Stimulated activated CD4-positive, alpha-beta T cell treated with anti-CD3 and anti-CD28 coated beads, Interleukin-1b, Interleukin-23, amount 100 ng/mL, for 4 hours (primary cell): ENCODE results near the gene PCDH9.

ENCODE experiments used
- DNase-seq, 2 donors: peaks; one replicate each; pipeline ENCODE4 v3.0.0-alpha.2; 2020; ENCODE audit warnings: low read depth in 2 of 2

The PCDH9 gene

DNA sequence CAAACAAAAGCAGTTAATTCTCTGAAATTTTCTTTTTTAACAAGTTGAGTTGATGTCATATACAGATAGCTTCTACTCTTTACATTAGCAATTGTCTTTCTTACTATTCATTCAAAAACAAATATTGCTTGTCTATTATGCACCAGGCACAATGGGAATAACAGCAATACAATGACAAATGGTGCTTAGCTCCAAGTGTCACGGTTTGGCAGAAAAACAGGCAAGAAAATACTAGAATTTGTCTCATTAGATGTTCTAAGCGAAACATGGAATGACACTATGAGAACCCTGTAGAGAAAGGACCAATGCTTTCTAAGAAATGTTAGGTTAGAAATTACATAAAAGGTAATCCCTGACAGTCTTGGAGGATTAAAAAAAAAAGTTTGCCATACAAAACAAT, 187.6 kb downstream of the PCDH9 start:
- no peak for DNase-seq

DNA sequence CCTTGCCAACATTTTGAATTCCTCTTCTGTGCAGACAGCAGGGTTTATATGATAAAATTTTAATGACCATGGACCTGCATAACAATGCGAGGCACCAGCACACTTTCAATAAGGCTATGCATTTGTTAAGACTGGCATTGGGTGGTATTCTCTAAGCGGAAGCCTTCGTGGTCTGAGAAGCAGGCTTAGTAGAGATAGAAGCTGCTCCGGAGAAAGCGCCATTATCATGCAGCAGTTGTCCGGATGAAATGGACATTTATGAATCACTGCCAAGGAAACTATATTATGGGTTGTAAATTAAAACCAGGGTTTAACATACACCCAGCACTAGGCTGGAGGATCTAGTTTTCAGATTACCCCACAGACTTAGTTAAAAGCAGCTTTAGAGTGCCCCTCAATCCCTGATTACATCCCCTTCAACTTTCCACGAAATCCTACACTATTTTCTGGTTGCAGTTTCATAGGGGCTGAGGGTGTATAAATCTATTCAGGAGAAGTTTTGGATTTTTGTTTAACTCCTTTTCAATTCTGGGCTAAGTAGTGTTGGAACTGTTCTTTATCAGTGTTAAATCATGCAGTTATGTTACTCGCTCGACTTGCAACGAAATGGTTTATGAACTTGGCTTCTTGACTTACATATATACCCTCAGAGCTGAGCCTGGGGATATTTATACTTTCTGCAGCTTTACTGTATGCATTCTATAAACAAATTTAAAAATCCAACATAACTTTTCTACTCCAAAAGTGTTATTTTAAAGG, 193.3 kb downstream of the PCDH9 start:
- no peak for DNase-seq

DNA sequence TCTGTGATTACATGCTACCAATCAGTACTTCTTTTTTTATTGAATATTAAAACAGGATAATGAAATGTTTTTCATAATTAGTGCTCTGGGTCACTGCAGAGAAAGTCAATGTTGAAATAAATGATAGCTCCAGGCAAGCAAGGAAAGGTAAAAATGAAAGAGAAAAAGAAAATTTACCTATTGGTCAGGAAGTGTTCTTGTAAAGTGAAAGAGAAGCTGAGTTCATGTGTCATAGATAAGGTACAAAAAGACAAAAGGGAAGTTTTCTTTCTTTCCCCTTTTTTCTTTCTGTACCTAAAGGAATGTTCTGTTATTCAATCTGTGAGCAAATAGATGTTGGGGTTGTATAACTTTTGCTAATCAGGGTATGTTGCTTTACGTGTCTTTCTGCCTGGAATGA, 197.0 kb downstream of the PCDH9 start:
- DNase-seq, result no peak

GRCh38 chr13:67023130-67023876, 206.8 kb downstream of the PCDH9 start:
- DNase-seq, result no peak

DNA sequence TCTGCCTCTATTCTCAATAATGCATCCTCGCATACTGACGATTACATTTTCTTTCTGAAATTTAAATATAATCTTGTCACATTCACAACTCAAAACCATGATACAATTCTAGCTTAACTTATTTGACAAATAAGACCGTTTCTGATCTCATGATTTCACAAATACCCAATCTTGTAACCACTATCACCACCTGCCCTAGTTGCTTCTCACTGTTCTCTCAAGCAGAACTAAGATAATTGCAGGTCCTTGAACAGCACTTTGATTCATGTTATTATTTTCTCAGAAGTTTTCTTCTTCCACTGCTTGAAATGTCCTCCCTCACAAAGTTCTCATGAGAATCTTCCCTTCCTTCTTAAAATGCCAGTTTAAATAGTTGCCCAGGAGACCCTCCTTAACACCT, 211.4 kb downstream of the PCDH9 start:
- DNase-seq, result no peak

DNA sequence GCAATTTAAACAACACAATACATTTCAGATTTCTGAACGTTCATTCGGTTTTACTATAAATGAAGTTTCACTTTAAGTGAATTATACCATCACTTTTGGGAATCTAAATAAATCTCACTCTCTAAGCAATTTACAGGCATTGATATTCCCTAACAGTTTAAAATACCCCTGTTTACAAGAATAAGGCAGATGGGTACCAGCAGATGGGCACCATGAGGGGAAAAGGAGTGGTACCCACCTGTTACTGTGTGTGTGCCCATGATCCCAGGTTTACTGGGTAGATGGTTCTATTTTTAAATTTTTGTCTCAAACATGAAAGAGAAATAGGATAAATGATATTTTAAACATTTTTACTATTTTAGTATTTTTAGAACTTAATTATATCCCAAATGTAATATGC, 212.9 kb downstream of the PCDH9 start:
- DNase-seq, result no peak

DNA sequence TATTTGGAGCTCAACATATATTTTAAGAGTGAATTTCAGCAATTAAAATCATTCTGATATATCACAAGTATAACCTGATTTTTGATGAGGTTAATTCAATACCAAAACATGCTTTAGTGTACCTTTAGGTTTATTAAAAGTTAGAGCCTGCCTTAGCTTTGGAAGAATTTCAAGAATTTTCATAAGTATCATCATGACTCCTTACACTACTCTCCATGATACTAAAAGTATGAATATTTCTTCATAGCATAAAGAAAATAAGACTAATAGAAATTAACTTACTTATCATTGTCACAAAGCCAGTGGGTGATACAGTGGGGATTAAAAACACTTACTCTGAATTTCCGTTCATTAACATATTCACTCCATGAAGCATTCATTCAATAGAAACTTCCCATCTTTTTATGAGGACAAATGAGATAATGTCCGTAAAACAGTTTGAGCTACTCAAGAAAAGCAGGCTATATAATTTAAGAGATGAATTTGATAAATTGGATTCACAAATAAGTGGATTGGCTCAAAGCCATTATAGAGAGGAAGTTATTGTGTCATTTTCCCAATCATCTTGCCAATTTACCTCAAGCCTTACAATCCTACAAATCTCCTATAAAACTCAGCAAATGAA, 214.0 kb downstream of the PCDH9 start:
- no peak for DNase-seq

- no peak for DNase-seq
Observed at GRCh38 chr13:67014399-67014798, 215.7 kb downstream of the PCDH9 start.

DNA sequence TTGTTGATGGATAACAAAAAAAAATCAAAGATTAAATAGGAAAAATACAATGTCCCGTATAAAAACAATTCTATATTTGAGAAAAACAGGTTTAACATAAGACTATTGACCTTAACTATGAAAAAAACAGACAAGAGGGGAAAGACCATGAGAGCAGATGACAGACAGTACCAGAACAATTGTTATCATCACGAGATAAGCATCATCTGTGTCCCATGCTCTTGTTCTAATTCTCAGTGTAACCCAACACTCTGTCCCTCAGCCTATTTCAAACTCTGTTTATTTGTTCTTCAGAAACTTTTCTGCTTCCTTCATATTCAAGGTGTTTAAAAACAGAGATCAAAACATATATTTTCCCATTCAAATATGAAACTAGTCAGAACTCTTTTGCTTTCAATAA, 216.4 kb downstream of the PCDH9 start:
- DNase-seq, result no peak

DNA sequence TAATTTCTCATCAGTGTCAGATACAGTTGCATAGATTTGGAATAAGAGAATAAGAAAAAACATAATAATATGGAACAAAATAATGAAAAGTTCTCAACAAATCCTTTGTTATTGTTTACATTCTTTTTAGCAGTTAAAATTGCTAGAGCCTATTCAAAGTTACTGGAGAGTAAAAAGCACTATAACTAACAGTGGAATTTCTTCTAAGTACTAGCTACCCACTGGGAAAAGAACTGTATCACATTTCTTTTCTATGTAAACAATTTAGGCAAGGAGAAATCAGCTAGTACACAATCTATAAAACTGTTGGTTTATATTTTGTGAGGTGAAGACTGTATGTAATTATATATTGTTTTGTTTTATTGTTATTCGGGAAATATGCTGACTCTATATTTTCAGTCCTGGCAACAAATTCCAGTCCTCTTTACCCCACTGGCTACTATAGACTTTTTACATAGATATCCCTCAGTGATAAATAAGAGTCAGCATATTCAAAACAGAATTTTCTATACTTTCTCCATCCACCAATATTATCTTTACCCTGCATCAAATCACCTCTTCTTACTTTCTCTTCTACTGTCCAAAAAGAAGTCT, 222.0 kb downstream of the PCDH9 start:
- DNase-seq, result no peak

DNA sequence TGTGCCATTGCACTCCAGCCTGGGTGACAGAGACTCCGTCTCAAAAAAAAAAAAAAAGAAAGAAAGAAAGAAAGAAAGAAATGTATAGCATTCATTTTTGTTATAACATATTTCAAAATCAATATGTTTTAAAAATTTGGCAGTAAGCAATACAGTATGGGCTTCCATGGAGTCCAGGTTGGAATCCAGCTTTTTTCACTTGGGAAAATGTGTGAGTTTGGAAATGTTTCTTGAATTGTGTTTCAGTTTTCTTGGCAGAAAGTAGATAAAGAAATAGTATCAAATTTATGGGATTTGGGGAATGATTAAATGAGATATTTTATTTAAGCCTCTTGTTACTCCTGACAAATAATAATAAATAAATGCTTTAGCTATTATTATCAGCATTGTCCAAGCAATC, 225.6 kb downstream of the PCDH9 start:
- DNase-seq, result no peak

- no peak for DNase-seq
Observed at GRCh38 chr13:67003743-67004142, 226.4 kb downstream of the PCDH9 start.

DNA sequence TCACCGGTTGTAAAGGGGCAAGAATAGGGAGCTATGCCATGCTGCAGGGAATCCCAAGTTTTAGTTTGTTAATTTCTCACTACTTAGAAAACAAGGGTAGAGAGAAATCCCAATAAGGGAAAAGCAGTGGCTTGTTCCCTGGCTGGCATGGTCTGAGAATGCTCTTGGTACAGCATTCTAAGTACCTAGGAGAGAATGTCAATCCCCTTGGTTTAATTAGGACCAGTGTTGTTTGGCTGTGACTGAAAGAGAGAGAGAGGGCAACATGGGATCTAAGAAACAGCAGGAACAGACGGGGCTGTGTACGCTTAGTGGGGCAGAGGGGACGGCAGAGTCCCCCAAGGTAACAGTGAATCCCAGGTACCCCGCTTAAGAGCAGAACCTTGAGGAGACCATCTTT, 228.8 kb downstream of the PCDH9 start:
- no peak for DNase-seq

DNA sequence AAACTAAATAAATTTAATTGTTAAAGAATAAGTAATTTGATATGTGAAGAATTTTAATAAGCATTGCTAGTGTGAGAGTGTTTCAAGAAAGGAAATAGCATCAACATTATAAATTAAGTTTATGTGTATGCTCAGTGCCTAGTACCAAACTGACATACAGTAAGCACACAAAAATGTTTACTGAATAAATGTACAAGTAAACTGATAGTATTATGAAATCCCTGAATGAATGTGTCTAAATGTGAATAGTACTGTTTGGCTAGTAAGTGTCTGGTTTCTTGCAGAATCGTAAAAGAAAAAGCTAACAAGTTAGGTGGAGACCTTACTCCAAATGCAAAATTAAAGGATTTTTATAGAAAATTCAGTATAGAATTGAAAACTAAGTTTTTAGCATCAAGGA, 233.6 kb downstream of the PCDH9 start:
- DNase-seq, result no peak

DNA sequence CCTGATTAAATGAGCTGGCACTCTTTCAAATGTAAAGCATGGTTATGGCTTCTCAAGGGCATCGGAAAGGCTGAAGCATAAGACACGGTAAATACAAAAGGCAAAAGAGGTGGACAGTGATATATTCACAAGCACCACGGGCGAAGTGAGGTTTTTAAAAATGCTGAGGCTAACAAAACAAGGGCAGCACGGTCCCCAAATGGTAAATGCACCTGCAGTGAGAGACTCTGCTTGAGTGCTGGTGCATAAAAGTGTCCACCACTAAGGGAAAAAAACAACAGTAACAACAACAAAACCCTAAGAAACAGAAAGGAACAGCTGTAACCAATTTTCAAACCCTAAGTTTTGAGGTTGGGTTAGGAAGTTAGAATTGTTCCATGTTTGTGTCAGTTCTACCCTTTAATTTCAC, 234.9 kb downstream of the PCDH9 start:
- DNase-seq, result no peak

DNA sequence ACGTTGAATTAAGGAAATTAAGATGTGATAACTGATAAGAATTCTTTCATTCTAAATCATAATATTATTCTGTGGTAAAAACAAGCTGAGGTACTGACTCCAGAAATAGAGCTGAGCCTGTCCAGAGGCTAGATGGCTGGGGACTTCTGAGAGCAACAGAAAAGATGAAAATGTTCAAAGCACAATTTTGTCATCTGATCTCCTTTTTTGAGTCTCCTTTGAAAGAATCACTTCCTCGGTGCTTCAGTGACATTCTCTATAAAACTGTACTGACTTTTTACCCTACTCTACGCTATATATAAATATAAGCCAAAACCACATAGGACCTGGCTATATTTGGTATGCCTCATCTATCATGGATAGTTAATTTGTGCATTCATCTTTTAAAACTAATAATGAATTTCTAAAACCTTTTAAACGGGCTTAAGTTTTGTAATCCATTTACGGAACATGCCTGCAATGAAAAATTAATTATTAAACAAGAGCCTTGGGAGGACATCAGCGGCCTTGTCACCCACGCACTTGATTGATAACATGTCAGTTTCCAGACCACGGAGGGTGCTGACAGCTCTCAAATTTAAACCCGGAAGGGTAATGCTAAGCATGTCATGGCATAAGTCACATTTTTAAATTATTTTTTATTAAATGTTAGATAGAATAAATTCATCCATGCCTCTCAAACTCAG, 235.5 kb downstream of the PCDH9 start:
- DNase-seq, result no peak

GRCh38 chr13:66994097-66994496, 236.0 kb downstream of the PCDH9 start:
- DNase-seq, result peak in 1 of 2 donors; percentile 0

GRCh38 chr13:66992719-66993118, 237.4 kb downstream of the PCDH9 start:
- no peak for DNase-seq

DNA sequence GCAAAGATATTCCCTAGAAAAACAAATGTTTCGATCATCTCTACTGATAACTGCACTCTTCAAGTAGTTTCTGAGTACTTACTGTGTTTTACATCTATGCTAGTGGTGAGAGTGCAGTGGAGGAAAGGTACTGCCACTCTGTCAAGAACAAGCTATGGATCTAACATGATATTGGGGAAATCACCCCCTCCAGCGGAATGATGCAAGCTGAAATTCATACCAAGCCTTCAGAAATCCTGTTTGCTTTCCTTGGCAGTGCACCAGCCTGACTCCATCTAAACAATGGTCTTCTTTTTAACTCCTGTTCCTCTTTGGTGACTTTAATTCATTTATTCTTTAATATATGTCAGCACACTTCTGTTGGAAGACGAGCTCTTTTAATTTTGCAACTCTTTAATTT, 238.0 kb downstream of the PCDH9 start:
- no peak for DNase-seq

GRCh38 chr13:66984241-66984640, 245.9 kb downstream of the PCDH9 start:
- no peak for DNase-seq

DNA sequence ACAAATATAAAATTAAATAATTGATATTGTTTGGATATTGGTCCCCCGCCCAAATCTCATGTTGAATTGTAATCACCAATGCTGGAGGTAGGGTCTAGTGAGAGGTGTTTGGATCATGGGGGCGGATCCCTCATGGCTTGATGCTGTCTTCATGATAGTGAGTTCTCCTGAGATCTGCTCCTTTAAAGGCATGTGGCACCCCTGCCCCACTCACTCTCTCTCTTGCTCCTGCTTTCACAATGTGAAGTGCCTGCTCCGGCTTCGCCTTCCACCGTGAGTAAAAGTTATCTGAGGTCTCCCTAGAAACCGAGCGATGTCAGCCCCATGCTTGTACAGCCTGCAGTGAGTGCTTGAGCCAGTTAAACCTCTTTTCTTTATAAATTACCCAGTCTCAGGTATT, 248.2 kb downstream of the PCDH9 start:
- no peak for DNase-seq

- no peak for DNase-seq
Observed at GRCh38 chr13:66977161-66977560, 253.0 kb downstream of the PCDH9 start.
